Dermis lymphatic vessel endothelial cell (primary cell): Measurements from ENCODE around the gene ZEB2. TPM values are rescaled to one million over a fixed set of nuclear protein-coding genes. Genes with fewer than 3 reads are reported as not detected.

Experiments
- total RNA-seq: library from RNA; depleted of rRNA; stranded (reverse); fragments of >200 nt; gene quantifications from 2 replicates; pipeline ENCODE4 v1.2.1, GENCODE V29; 2014

The ZEB2 gene
- 0.26 and 1.3 TPM in 2 replicates for total RNA-seq

DNA sequence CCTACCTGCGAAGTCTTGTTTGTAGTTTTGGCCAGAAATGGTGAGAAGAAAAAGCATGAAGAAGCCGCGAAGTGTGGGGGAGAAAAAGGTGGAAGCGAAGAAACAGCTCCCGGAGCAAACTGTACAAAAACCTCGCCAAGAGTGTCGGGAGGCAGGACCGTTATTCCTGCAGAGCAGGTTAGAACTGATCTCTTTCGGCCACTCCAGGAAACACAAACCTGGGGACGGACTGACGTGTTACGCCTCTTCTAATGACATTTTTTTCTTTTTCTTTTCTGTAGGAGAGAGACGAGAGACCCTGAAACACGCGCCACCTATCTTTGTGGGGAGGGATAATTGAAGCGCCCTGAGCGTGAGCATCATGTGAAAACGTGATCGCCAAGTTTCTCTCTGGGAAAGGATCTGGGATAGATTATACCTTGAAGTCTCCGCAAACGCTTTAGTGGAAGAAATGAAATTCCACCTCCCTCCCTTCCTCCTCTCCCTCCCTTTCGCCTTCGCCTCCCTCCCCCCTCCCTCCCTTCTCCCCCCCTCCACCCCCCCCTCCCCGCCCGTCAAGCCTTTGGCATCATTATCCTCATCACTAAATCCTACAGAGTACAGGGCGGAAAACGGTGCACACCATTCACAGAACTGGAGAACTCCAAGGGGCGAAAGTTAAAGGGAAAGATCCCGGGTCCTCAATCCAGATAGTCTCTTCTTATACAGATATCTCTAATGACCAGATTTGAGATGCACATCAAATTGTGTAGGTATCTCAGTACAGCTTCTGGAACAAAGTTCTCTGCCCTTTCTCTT, at the start of gene ZEB2:
Gene ZEB2 (minus strand): TSS at position 186 of the 798 bp plus-strand sequence. CDS start 2,769 bp downstream, outside the sequence.

